CD4-positive, alpha-beta T cell treated with Interleukin-10 for 1 hour (primary cell): Measurements from ENCODE around the gene REC8.

ENCODE experiments used
- DNase-seq: peaks from one replicate; pipeline ENCODE4 v3.0.0-alpha.2; 2020

REC8 gene

GRCh38 chr14:24138396-24139271 lies 33.2 kb upstream of the REC8 start:
- no peak for DNase-seq

GRCh38 chr14:24139272-24139934 lies 32.5 kb upstream of the REC8 start:
- peak; percentile 32 for DNase-seq

- DNase-seq, result peak; percentile 100
Measured at GRCh38 chr14:24141097-24141880, 30.6 kb upstream of the REC8 start, which contains the start of gene EMC9. Gene EMC9, minus strand, starts transcription at chr14:24141591. Its CDS starts 287 bp downstream, at chr14:24141304.

GRCh38 chr14:24143511-24143910 lies 28.4 kb upstream of the REC8 start:
- DNase-seq, result no peak

- DNase-seq, result no peak
Measured at GRCh38 chr14:24144451-24144850, 27.4 kb upstream of the REC8 start.

- DNase-seq, result no peak
Measured at GRCh38 chr14:24145219-24145618, 26.7 kb upstream of the REC8 start.

GRCh38 chr14:24145690-24146452 lies 26.0 kb upstream of the REC8 start:
- DNase-seq, result no peak

GRCh38 chr14:24146453-24146977 lies 25.4 kb upstream of the REC8 start, which contains the start of gene PSME2:
Gene PSME2, minus strand, starts transcription at chr14:24146610. Its CDS starts 29 bp downstream, at chr14:24146581.
- peak; percentile 90 for DNase-seq

GRCh38 chr14:24146978-24147760 lies 24.7 kb upstream of the REC8 start, which contains the start of gene RNF31:
Gene RNF31, plus strand, starts transcription at chr14:24147498. Its CDS starts 201 bp downstream, at chr14:24147699.
- peak; percentile 97 for DNase-seq

- no peak for DNase-seq
Measured at GRCh38 chr14:24147761-24148428, 24.0 kb upstream of the REC8 start.

- no peak for DNase-seq
Measured at GRCh38 chr14:24149302-24149969, 22.4 kb upstream of the REC8 start.

- no peak for DNase-seq
Measured at GRCh38 chr14:24150061-24150460, 21.8 kb upstream of the REC8 start.

GRCh38 chr14:24150567-24150966 lies 21.3 kb upstream of the REC8 start:
- no peak for DNase-seq

- DNase-seq, result no peak
Measured at GRCh38 chr14:24150993-24151392, 20.9 kb upstream of the REC8 start.

- DNase-seq, result no peak
Measured at GRCh38 chr14:24151404-24152080, 20.3 kb upstream of the REC8 start.

GRCh38 chr14:24155100-24155499 lies 16.8 kb upstream of the REC8 start:
- DNase-seq, result no peak

- DNase-seq, result no peak
Measured at GRCh38 chr14:24156840-24157239, 15.0 kb upstream of the REC8 start.

GRCh38 chr14:24157331-24157730 lies 14.5 kb upstream of the REC8 start:
- no peak for DNase-seq

GRCh38 chr14:24159777-24160498 lies 11.9 kb upstream of the REC8 start:
- DNase-seq, result no peak
